ENCODE measurements around the gene KLHL29. TPM values are rescaled to one million over a fixed set of nuclear protein-coding genes. Genes with fewer than 3 reads are reported as not detected.

KLHL29 gene
- total RNA-seq, 1 experiment from 2014 or later: 2.6 TPM

GRCh38 chr2:23595021-23595420 lies 210.0 kb downstream of the KLHL29 start:
- Histone ChIP-seq H3K27ac (ENCODE audit: low read length) (no peak overlapping the region), H3K79me2 (ENCODE audit: low read length) (no peaks in the 10 kb centered on the region), H3F3A (ENCODE audit: low read length, unreplicated experiment) (no peaks in the 10 kb centered on the region), H3K4me3 (ENCODE audit: low read length) (no peak overlapping the region), H3K4me1 (ENCODE audit: insufficient read depth, low read length) (no peaks in the 10 kb centered on the region), H4K20me1 (ENCODE audit: low read length) (no peaks in the 10 kb centered on the region), H2AFZ (ENCODE audit: low read length) (no peak overlapping the region), H3K36me3 (ENCODE audit: low read depth, low read length) (no peaks in the 10 kb centered on the region), H3K9me2 (replicated peaks; ENCODE audit: low read length) (no peaks in the 10 kb centered on the region), H3K9ac (ENCODE audit: low read length) (no peak overlapping the region), H3K9me3 (ENCODE audit: low read length) (no peaks in the 10 kb centered on the region), H3K4me2 (ENCODE audit: low read length) (no peak overlapping the region), H3K27me3 (ENCODE audit: low read length) (no peaks in the 10 kb centered on the region)
- no peak for ATAC-seq
- intact Hi-C loops (cut with micrococcal nuclease): no loop called here
- DNase-seq: no peak
- TF ChIP-seq EZH2phosphoT487 (IDR thresholded peaks at IDR 0.05; ENCODE audit: borderline replicate concordance, low read length): no peak
- no peak for TF ChIP-seq CTCF (conservative IDR thresholded peaks at IDR 0.05; ENCODE audit: low read depth, low read length)
- TF ChIP-seq EZH2 (IDR thresholded peaks at IDR 0.05; ENCODE audit: low read length, unreplicated experiment): no peak
- no TSS peak for BruUV-seq (replicated peaks)
- ChIA-PET CTCF (no interaction called here), POLR2A (ENCODE audit: unreplicated experiment) (no interaction called here)

GRCh38 chr2:23595601-23596251 lies 210.7 kb downstream of the KLHL29 start:
- TF ChIP-seq EZH2phosphoT487 (IDR thresholded peaks at IDR 0.05; ENCODE audit: borderline replicate concordance, low read length): no peak
- no peak for TF ChIP-seq CTCF (conservative IDR thresholded peaks at IDR 0.05; ENCODE audit: low read depth, low read length)
- no peak for TF ChIP-seq EZH2 (IDR thresholded peaks at IDR 0.05; ENCODE audit: low read length, unreplicated experiment)
- Histone ChIP-seq H3K9me2 (replicated peaks; ENCODE audit: low read length) (no peaks in the 10 kb centered on the region), H3K4me3 (ENCODE audit: low read length) (no peak overlapping the region), H3K9ac (ENCODE audit: low read length) (no peak overlapping the region), H3K9me3 (ENCODE audit: low read length) (no peaks in the 10 kb centered on the region), H3K27ac (ENCODE audit: low read length) (no peak overlapping the region), H3K36me3 (ENCODE audit: low read depth, low read length) (no peaks in the 10 kb centered on the region), H3K79me2 (ENCODE audit: low read length) (no peaks in the 10 kb centered on the region), H2AFZ (ENCODE audit: low read length) (no peak overlapping the region), H3F3A (ENCODE audit: low read length, unreplicated experiment) (no peaks in the 10 kb centered on the region), H3K27me3 (ENCODE audit: low read length) (no peaks in the 10 kb centered on the region), H3K4me1 (ENCODE audit: insufficient read depth, low read length) (no peaks in the 10 kb centered on the region), H3K4me2 (ENCODE audit: low read length) (no peak overlapping the region), H4K20me1 (ENCODE audit: low read length) (no peaks in the 10 kb centered on the region)
- intact Hi-C loops (cut with micrococcal nuclease): no loop called here
- BruUV-seq (replicated peaks): no TSS peak
- ATAC-seq: no peak
- ChIA-PET CTCF (no interaction called here), POLR2A (ENCODE audit: unreplicated experiment) (no interaction called here)
- no peak for DNase-seq

- no peaks in the 10 kb centered on the region for H3F3A ChIP-seq (ENCODE audit: low read length, unreplicated experiment)
- no peaks in the 10 kb centered on the region for H3K36me3 ChIP-seq (ENCODE audit: low read depth, low read length)
- CTCF ChIA-PET: no interaction called here
- DNase-seq (no peak), ATAC-seq (no peak)
- no peaks in the 10 kb centered on the region for H3K9me3 ChIP-seq (ENCODE audit: low read length)
- no peak overlapping the region for H3K4me3 ChIP-seq (ENCODE audit: low read length)
- H3K4me2 ChIP-seq (ENCODE audit: low read length): no peak overlapping the region
- no peaks in the 10 kb centered on the region for H3K9me2 ChIP-seq (replicated peaks; ENCODE audit: low read length)
- no peak overlapping the region for H3K27ac ChIP-seq (ENCODE audit: low read length)
- H3K27me3 ChIP-seq (ENCODE audit: low read length): no peaks in the 10 kb centered on the region
- no peak for TF ChIP-seq EZH2 (IDR thresholded peaks at IDR 0.05; ENCODE audit: low read length, unreplicated experiment)
- no peak for TF ChIP-seq CTCF (conservative IDR thresholded peaks at IDR 0.05; ENCODE audit: low read depth, low read length)
- TF ChIP-seq EZH2phosphoT487 (IDR thresholded peaks at IDR 0.05; ENCODE audit: borderline replicate concordance, low read length): no peak
- no peaks in the 10 kb centered on the region for H3K79me2 ChIP-seq (ENCODE audit: low read length)
- no peak overlapping the region for H2AFZ ChIP-seq (ENCODE audit: low read length)
- H3K9ac ChIP-seq (ENCODE audit: low read length): no peak overlapping the region
- intact Hi-C loops (cut with micrococcal nuclease): no loop called here
- POLR2A ChIA-PET (ENCODE audit: unreplicated experiment): no interaction called here
- BruUV-seq (replicated peaks): no TSS peak
- no peaks in the 10 kb centered on the region for H3K4me1 ChIP-seq (ENCODE audit: insufficient read depth, low read length)
- H4K20me1 ChIP-seq (ENCODE audit: low read length): no peaks in the 10 kb centered on the region
These were observed 211.4 kb downstream of the KLHL29 start for GRCh38 chr2:23596316-23596885.
